DOHH2 (cell line): ENCODE measurements around the gene PSEN2.

Experiments
- H3F3A ChIP-seq: fragments of 200-600 bp; sonication (generic), shearing (Covaris generic); 2 replicates; pipeline ENCODE4 v1.6.0; 2016; ENCODE audit warnings: antibody characterized with exemption, mild to moderate bottlenecking; ENCODE audit not compliant: control insufficient read depth, insufficient read depth
- H3K27ac ChIP-seq: fragments of 200-600 bp; sonication (generic); 2 replicates; pipeline ENCODE4 v1.5.1; 2014; ENCODE audit warnings: low read depth, mild to moderate bottlenecking, low read length, moderate library complexity
- H3K27me3 ChIP-seq: fragments of 200-600 bp; sonication (generic); 2 replicates; pipeline ENCODE4 v1.6.1; 2014; ENCODE audit warnings: mild to moderate bottlenecking, low read length, mixed read lengths; ENCODE audit not compliant: control insufficient read depth
- H3K36me3 ChIP-seq: fragments of 200-600 bp; sonication (generic); 2 replicates; pipeline ENCODE4 v1.6.1; 2014; ENCODE audit warnings: mild to moderate bottlenecking, low read length, moderate library complexity, mixed read lengths; ENCODE audit not compliant: control insufficient read depth
- H3K4me1 ChIP-seq: fragments of 200-600 bp; sonication (generic); 2 replicates; pipeline ENCODE4 v1.6.1; 2014; ENCODE audit warnings: mild to moderate bottlenecking, low read length, mixed read lengths; ENCODE audit not compliant: control insufficient read depth
- H3K4me2 ChIP-seq: fragments of 200-600 bp; sonication (generic); 2 replicates; pipeline ENCODE4 v1.6.0; 2014; ENCODE audit warnings: mild to moderate bottlenecking, low read length, moderate library complexity
- H3K4me3 ChIP-seq: fragments of 200-600 bp; sonication (generic); 2 replicates; pipeline ENCODE4 v1.5.1; 2014; ENCODE audit warnings: mild to moderate bottlenecking, low read length, mixed read lengths
- H3K79me2 ChIP-seq: fragments of 200-600 bp; sonication (generic); 2 replicates; pipeline ENCODE4 v1.6.1; 2014; ENCODE audit warnings: mild to moderate bottlenecking, low read length, mixed read lengths; ENCODE audit not compliant: control insufficient read depth
- H3K9me2 ChIP-seq: fragments of 200-600 bp; sonication (generic); replicated peaks from 2 replicates; pipeline ENCODE4 v1.6.1; 2014; ENCODE audit warnings: mild to moderate bottlenecking, low read length, mixed read lengths; ENCODE audit not compliant: control insufficient read depth
- H3K9me3 ChIP-seq: fragments of 200-600 bp; sonication (generic); 2 replicates; pipeline ENCODE4 v1.6.1; 2014; ENCODE audit warnings: antibody characterized with exemption, low read length, mixed read lengths; ENCODE audit not compliant: control insufficient read depth, insufficient read depth
- H4K20me1 ChIP-seq: fragments of 200-600 bp; sonication (generic); 2 replicates; pipeline ENCODE4 v1.6.0; 2014; ENCODE audit warnings: low read depth, mild to moderate bottlenecking, antibody characterized with exemption, low read length, moderate library complexity; ENCODE audit not compliant: control insufficient read depth, insufficient read depth
- CTCF ChIP-seq: fragments of 200-600 bp; sonication (generic); IDR thresholded peaks from one replicate; pipeline ENCODE4 v1.5.1; 2014; ENCODE audit warnings: antibody characterized with exemption, mild to moderate bottlenecking, low read depth, low read length; ENCODE audit not compliant: poor library complexity, severe bottlenecking
- EZH2phosphoT487 ChIP-seq: fragments of 200-600 bp; sonication (generic); IDR thresholded peaks from 2 replicates; pipeline ENCODE4 v1.6.1; 2017; ENCODE audit warnings: borderline replicate concordance, mild to moderate bottlenecking, antibody characterized with exemption, low read length, moderate library complexity, mixed read lengths

Gene PSEN2

GRCh38 chr1:226826479-226827261 is 43.7 kb upstream of the PSEN2 start:
- H3K79me2 ChIP-seq, result no peaks in the 10 kb centered on the region
- H3K4me2 ChIP-seq, result no peak overlapping the region
- no peaks in the 10 kb centered on the region for H3F3A ChIP-seq
- no peaks in the 10 kb centered on the region for H3K36me3 ChIP-seq
- no peaks in the 10 kb centered on the region for H3K9me3 ChIP-seq
- H4K20me1 ChIP-seq, result no peaks in the 10 kb centered on the region
- peaks cover 53% of the 10 kb centered on the region for H3K4me1 ChIP-seq
- no peaks in the 10 kb centered on the region for H3K9me2 ChIP-seq
- no peak overlapping the region for H3K4me3 ChIP-seq
- peaks cover 3% of the 10 kb centered on the region; the same call in 1 of the 2 replicates for H3K27me3 ChIP-seq
- TF ChIP-seq EZH2phosphoT487, result no peak
- TF ChIP-seq CTCF, result no peak
- no peak overlapping the region for H3K27ac ChIP-seq

GRCh38 chr1:226827458-226827857 is 43.0 kb upstream of the PSEN2 start:
- no peaks in the 10 kb centered on the region for H3K36me3 ChIP-seq
- peak overlapping the region; percentile 94 for H3K4me2 ChIP-seq
- no peaks in the 10 kb centered on the region for H4K20me1 ChIP-seq
- H3K79me2 ChIP-seq, result no peaks in the 10 kb centered on the region
- H3K27ac ChIP-seq, result peak overlapping the region; percentile 44
- H3K9me3 ChIP-seq, result peaks cover 1% of the 10 kb centered on the region; the same call in 1 of the 2 replicates
- no peaks in the 10 kb centered on the region for H3F3A ChIP-seq
- H3K4me1 ChIP-seq, result peaks cover 47% of the 10 kb centered on the region
- peaks cover 6% of the 10 kb centered on the region; the same call in 1 of the 2 replicates for H3K27me3 ChIP-seq
- H3K4me3 ChIP-seq, result peak overlapping the region; percentile 64
- no peaks in the 10 kb centered on the region for H3K9me2 ChIP-seq
- TF ChIP-seq EZH2phosphoT487, result no peak
- no peak for TF ChIP-seq CTCF

GRCh38 chr1:226827968-226828513 is 42.4 kb upstream of the PSEN2 start:
- peak overlapping the region; percentile 64 for H3K4me3 ChIP-seq
- peaks cover 4% of the 10 kb centered on the region; the same call in 1 of the 2 replicates for H3K9me3 ChIP-seq
- peaks cover 47% of the 10 kb centered on the region for H3K4me1 ChIP-seq
- H3K9me2 ChIP-seq, result no peaks in the 10 kb centered on the region
- TF ChIP-seq EZH2phosphoT487 (no peak), CTCF (peak; percentile 87)
- no peaks in the 10 kb centered on the region for H3F3A ChIP-seq
- peak overlapping the region; percentile 44 for H3K27ac ChIP-seq
- H4K20me1 ChIP-seq, result no peaks in the 10 kb centered on the region
- peaks cover 10% of the 10 kb centered on the region; the same call in 1 of the 2 replicates for H3K27me3 ChIP-seq
- peak overlapping the region; percentile 94 for H3K4me2 ChIP-seq
- H3K79me2 ChIP-seq, result no peaks in the 10 kb centered on the region
- H3K36me3 ChIP-seq, result no peaks in the 10 kb centered on the region
